Measurements from ENCODE around the gene CCDC88A. TPM values are rescaled to one million over a fixed set of nuclear protein-coding genes. Genes with fewer than 3 reads are reported as not detected.
"Not testable (repeated sequence)": the region's sequence is repeated elsewhere in the genome, so short reads cannot be mapped to it uniquely, and the experiment has no call there.

CCDC88A gene
- total RNA-seq, 1 donor = 111 TPM

GRCh38 chr2:55452879-55453278 lies 33.2 kb upstream of the CCDC88A start:
- TF ChIP-seq CTCF (IDR thresholded peaks at IDR 0.05; ENCODE audit: insufficient read depth, low read length) = no peak
- DNase-seq (ENCODE audit: low read depth) = no peak
- no peak overlapping the region for H3K4me3 ChIP-seq (ENCODE audit: low read depth, low read length)

- H3K4me3 ChIP-seq (ENCODE audit: low read depth, low read length) = no peak overlapping the region
- no peak for TF ChIP-seq CTCF (IDR thresholded peaks at IDR 0.05; ENCODE audit: insufficient read depth, low read length)
- DNase-seq (ENCODE audit: low read depth) = no peak
These were observed 32.0 kb upstream of the CCDC88A start for GRCh38 chr2:55451699-55452098.

- not testable (repeated sequence) for DNase-seq (ENCODE audit: low read depth); H3K4me3 ChIP-seq (ENCODE audit: low read depth, low read length)
These were observed 30.4 kb upstream of the CCDC88A start for GRCh38 chr2:55450014-55450413.

GRCh38 chr2:55442045-55442760 lies 22.5 kb upstream of the CCDC88A start:
- H3K4me3 ChIP-seq (ENCODE audit: low read depth, low read length); DNase-seq (ENCODE audit: low read depth): not testable (repeated sequence)

GRCh38 chr2:55441280-55441892 lies 21.7 kb upstream of the CCDC88A start:
- H3K4me3 ChIP-seq (ENCODE audit: low read depth, low read length) = no peak overlapping the region
- no peak for TF ChIP-seq CTCF (IDR thresholded peaks at IDR 0.05; ENCODE audit: insufficient read depth, low read length)
- no peak for DNase-seq (ENCODE audit: low read depth)

GRCh38 chr2:55439101-55439397 lies 19.4 kb upstream of the CCDC88A start:
- no peak for TF ChIP-seq CTCF (IDR thresholded peaks at IDR 0.05; ENCODE audit: insufficient read depth, low read length)
- no peak overlapping the region for H3K4me3 ChIP-seq (ENCODE audit: low read depth, low read length)
- DNase-seq (ENCODE audit: low read depth) = no peak

- no peak for DNase-seq (ENCODE audit: low read depth)
- H3K4me3 ChIP-seq (ENCODE audit: low read depth, low read length) = no peak overlapping the region
- TF ChIP-seq CTCF (IDR thresholded peaks at IDR 0.05; ENCODE audit: insufficient read depth, low read length) = no peak
These were observed 18.9 kb upstream of the CCDC88A start for GRCh38 chr2:55438391-55439100.
